Neural cell (in vitro differentiated cells): ENCODE results near the gene NR1H4. TPM values are rescaled to one million over a fixed set of nuclear protein-coding genes. Genes with fewer than 3 reads are reported as not detected.

Source experiments
- H2AFZ ChIP-seq: fragments of 200-600, 300-800 bp; sonication (generic), shearing (Covaris generic); 2 replicates; pipeline ENCODE4 v1.6.0; 2014; ENCODE audit warnings: low read depth, mild to moderate bottlenecking, antibody characterized with exemption, low read length, moderate library complexity
- H3F3A ChIP-seq: fragments of 200-600 bp; shearing (Covaris generic); 2 replicates; pipeline ENCODE4 v1.6.1; 2016; ENCODE audit warnings: mild to moderate bottlenecking, moderate library complexity, mixed read lengths, antibody characterized with exemption, low read length; ENCODE audit not compliant: insufficient read depth, poor library complexity, severe bottlenecking
- H3K27ac ChIP-seq: fragments of 200-600, 300-800 bp; sonication (generic), shearing (Covaris generic); 2 replicates; pipeline ENCODE4 v1.5.1; 2014; ENCODE audit warnings: mild to moderate bottlenecking, low read length, moderate library complexity
- H3K27me3 ChIP-seq: fragments of 300-800, 200-600 bp; sonication (generic), shearing (Covaris generic); 2 replicates; pipeline ENCODE4 v1.6.0; 2014; ENCODE audit warnings: mild to moderate bottlenecking, low read depth, low read length, moderate library complexity; ENCODE audit not compliant: insufficient read depth
- H3K36me3 ChIP-seq: fragments of 300-800, 200-600 bp; sonication (generic), shearing (Covaris generic); 2 replicates; pipeline ENCODE4 v1.5.1; 2014; ENCODE audit warnings: mild to moderate bottlenecking, antibody characterized with exemption, low read length, moderate library complexity; ENCODE audit not compliant: insufficient read depth
- H3K4me2 ChIP-seq: fragments of 300-800, 200-600 bp; sonication (generic), shearing (Covaris generic); 2 replicates; pipeline ENCODE4 v1.6.0; 2014; ENCODE audit warnings: mild to moderate bottlenecking, low read length
- H3K4me3 ChIP-seq: fragments of 300-800, 200-600 bp; sonication (generic), shearing (Covaris generic); 2 replicates; pipeline ENCODE4 v1.5.1; 2014; ENCODE audit warnings: mild to moderate bottlenecking, low read length, moderate library complexity
- H3K79me2 ChIP-seq: fragments of 200-600 bp; shearing (Covaris generic); replicated peaks from 2 replicates; pipeline ENCODE4 v1.6.0; 2014; ENCODE audit warnings: mild to moderate bottlenecking, low read length, moderate library complexity; ENCODE audit not compliant: insufficient read depth
- H3K9ac ChIP-seq: fragments of 300-800, 200-600 bp; sonication (generic), shearing (Covaris generic); 2 replicates; pipeline ENCODE4 v1.6.1; 2016; ENCODE audit warnings: mild to moderate bottlenecking, low read length, mixed read lengths
- H3K9me2 ChIP-seq: fragments of 200-600 bp; shearing (Covaris generic); 2 replicates; pipeline ENCODE4 v1.6.1; 2016; ENCODE audit warnings: mild to moderate bottlenecking, low read length, mixed read lengths; ENCODE audit not compliant: insufficient read depth
- H3K9me3 ChIP-seq: fragments of 200-600, 300-800 bp; sonication (generic), shearing (Covaris generic); 2 replicates; pipeline ENCODE4 v1.6.1; 2016; ENCODE audit warnings: mild to moderate bottlenecking, mixed run types, low read length, moderate library complexity, mixed read lengths
- H4K20me1 ChIP-seq: fragments of 200-600 bp; shearing (Covaris generic); 2 replicates; pipeline ENCODE4 v1.6.1; 2016; ENCODE audit warnings: mild to moderate bottlenecking, mixed run types; ENCODE audit not compliant: insufficient read depth
- CTCF ChIP-seq: fragments of 450-650 bp; IDR thresholded peaks from 2 replicates; pipeline ENCODE4 v1.5.1; 2014; ENCODE audit warnings: antibody characterized with exemption, mild to moderate bottlenecking, moderate library complexity; ENCODE audit not compliant: poor library complexity, severe bottlenecking
- EP300 ChIP-seq: fragments of 450-650 bp; conservative IDR thresholded peaks from 2 replicates; pipeline ENCODE4 v1.6.1; 2014; ENCODE audit warnings: antibody characterized with exemption, mild to moderate bottlenecking, moderate library complexity; ENCODE audit not compliant: poor library complexity, severe bottlenecking
- EZH2 ChIP-seq: fragments of 200-600, 300-800 bp; shearing (Covaris generic), sonication (generic); IDR thresholded peaks from 2 replicates; pipeline ENCODE4 v1.6.1; 2014; ENCODE audit warnings: antibody characterized with exemption, low read length, borderline replicate concordance, mild to moderate bottlenecking; ENCODE audit not compliant: insufficient read depth, poor library complexity, severe bottlenecking
- MXI1 ChIP-seq: fragments of 450-650 bp; conservative IDR thresholded peaks from 2 replicates; pipeline ENCODE4 v1.6.1; 2014; ENCODE audit warnings: antibody characterized with exemption, mild to moderate bottlenecking; ENCODE audit not compliant: poor library complexity, severe bottlenecking
- POLR2AphosphoS5 ChIP-seq: IDR thresholded peaks from 2 replicates; pipeline ENCODE4 v1.6.1; 2012
- RAD21 ChIP-seq: fragments of 450-650 bp; conservative IDR thresholded peaks from 2 replicates; pipeline ENCODE4 v1.6.1; 2014; ENCODE audit warnings: antibody characterized with exemption, mild to moderate bottlenecking, moderate library complexity
- REST ChIP-seq: IDR thresholded peaks from 2 replicates; pipeline ENCODE4 v1.6.1; 2012; ENCODE audit warnings: borderline replicate concordance
- SMC3 ChIP-seq: fragments of 450-650 bp; conservative IDR thresholded peaks from 2 replicates; pipeline ENCODE4 v1.6.1; 2014; ENCODE audit warnings: antibody characterized with exemption, mild to moderate bottlenecking, moderate library complexity; ENCODE audit not compliant: poor library complexity
- TAF1 ChIP-seq: IDR thresholded peaks from 2 replicates; pipeline ENCODE4 v1.6.1; 2012; ENCODE audit warnings: low read depth
- polyA plus RNA-seq: library from polyadenylated mRNA; depleted of rRNA; stranded (reverse); fragments of >200 nt; gene quantifications from 2 replicates; pipeline ENCODE4 v1.2.3, GENCODE V29; 2014

The NR1H4 gene
- polyA plus RNA-seq, 1 donor from 2014 or later, result not detected

DNA sequence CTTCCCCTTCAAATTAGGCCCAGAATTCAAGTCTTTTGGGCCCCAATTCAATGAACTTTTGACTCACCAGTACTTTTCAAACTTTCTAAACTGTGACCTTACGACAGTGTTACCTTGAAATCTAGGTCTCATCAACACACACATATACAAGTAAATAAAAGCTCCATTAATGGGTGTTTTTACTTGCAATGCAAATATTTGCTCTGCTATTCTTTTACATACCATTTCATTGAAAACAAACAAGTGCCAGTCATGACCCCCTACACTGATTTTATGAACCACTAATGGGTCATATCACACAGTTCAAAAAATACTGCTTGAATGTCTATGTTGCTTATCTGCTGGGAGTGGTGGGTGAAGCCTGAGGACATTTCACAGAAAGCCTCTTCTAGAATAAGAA is 9.1 kb upstream of the NR1H4 start:
- no peak overlapping the region for H2AFZ ChIP-seq
- no peaks in the 10 kb centered on the region for H3F3A ChIP-seq
- no peaks in the 10 kb centered on the region for H3K27me3 ChIP-seq
- H3K9ac ChIP-seq, result no peak overlapping the region
- no peaks in the 10 kb centered on the region for H3K36me3 ChIP-seq
- H3K27ac ChIP-seq, result no peak overlapping the region
- H3K4me3 ChIP-seq, result no peak overlapping the region
- no peaks in the 10 kb centered on the region for H3K9me3 ChIP-seq
- no peak overlapping the region for H3K4me2 ChIP-seq
- no peaks in the 10 kb centered on the region for H4K20me1 ChIP-seq
- no peaks in the 10 kb centered on the region for H3K9me2 ChIP-seq
- no peaks in the 10 kb centered on the region for H3K79me2 ChIP-seq
- TF ChIP-seq REST, result no peak
- no peak for TF ChIP-seq EP300
- no peak for TF ChIP-seq EZH2
- TF ChIP-seq SMC3, result no peak
- no peak for TF ChIP-seq MXI1
- no peak for TF ChIP-seq POLR2AphosphoS5
- no peak for TF ChIP-seq RAD21
- TF ChIP-seq CTCF, result no peak
- TF ChIP-seq TAF1, result no peak

GRCh38 chr12:100468126-100468525 is 5.5 kb upstream of the NR1H4 start:
- TF ChIP-seq EP300, result no peak
- no peaks in the 10 kb centered on the region for H3K9me2 ChIP-seq
- no peak overlapping the region for H3K4me2 ChIP-seq
- H3F3A ChIP-seq, result no peaks in the 10 kb centered on the region
- H3K79me2 ChIP-seq, result no peaks in the 10 kb centered on the region
- no peaks in the 10 kb centered on the region for H3K9me3 ChIP-seq
- H3K4me3 ChIP-seq, result no peak overlapping the region
- H2AFZ ChIP-seq, result no peak overlapping the region
- no peaks in the 10 kb centered on the region for H4K20me1 ChIP-seq
- H3K27ac ChIP-seq, result no peak overlapping the region
- no peak overlapping the region for H3K9ac ChIP-seq
- H3K27me3 ChIP-seq, result no peaks in the 10 kb centered on the region
- no peaks in the 10 kb centered on the region for H3K36me3 ChIP-seq

DNA sequence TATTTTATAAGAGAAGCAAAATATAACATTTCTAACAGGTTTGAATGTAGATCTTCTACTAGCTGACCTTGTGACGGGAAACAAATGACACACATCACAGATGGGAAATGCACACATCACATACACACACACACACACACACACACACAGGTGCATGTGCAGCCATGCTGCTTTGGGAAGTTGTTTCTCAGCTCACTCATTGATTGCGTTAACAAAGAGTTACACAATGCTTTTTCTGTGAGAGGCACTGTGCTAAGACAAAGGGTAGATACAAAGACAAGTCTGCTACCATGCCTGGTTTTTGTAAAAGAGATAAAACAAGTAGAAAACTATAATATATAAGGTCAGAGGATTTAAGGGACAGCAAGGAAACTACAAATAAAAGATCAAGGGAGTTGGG is 1.3 kb upstream of the NR1H4 start:
- Histone ChIP-seq H3K4me3 (no peak overlapping the region), H4K20me1 (no peaks in the 10 kb centered on the region), H3K4me2 (no peak overlapping the region), H3F3A (no peaks in the 10 kb centered on the region), H2AFZ (no peak overlapping the region), H3K9ac (no peak overlapping the region), H3K27ac (no peak overlapping the region), H3K9me3 (no peaks in the 10 kb centered on the region), H3K27me3 (no peaks in the 10 kb centered on the region), H3K79me2 (no peaks in the 10 kb centered on the region), H3K9me2 (no peaks in the 10 kb centered on the region), H3K36me3 (no peaks in the 10 kb centered on the region)
- TF ChIP-seq CTCF (no peak), RAD21 (no peak), SMC3 (no peak), REST (no peak), POLR2AphosphoS5 (no peak), EZH2 (no peak), MXI1 (no peak), EP300 (no peak), TAF1 (no peak)
